GM12892 (cell line): Measurements from ENCODE around the gene CAPN12.

Experiments used
- POLR2A ChIP-seq: IDR thresholded peaks from 2 replicates; pipeline ENCODE4 v1.6.1; 2011; ENCODE audit warnings: low read depth, low read length, control low read depth
- POLR2AphosphoS5 ChIP-seq: IDR thresholded peaks from 2 replicates; pipeline ENCODE4 v1.6.1; 2011; ENCODE audit warnings: low read depth, low read length, control low read depth
- TAF1 ChIP-seq: IDR thresholded peaks from 2 replicates; pipeline ENCODE4 v1.6.1; 2011; ENCODE audit warnings: low read depth, mild to moderate bottlenecking, control low read depth, low read length, borderline replicate concordance

GRCh38 chr19:38744874-38745273 is 600 bp upstream of the CAPN12 start:
- TF ChIP-seq POLR2A (no peak), POLR2AphosphoS5 (no peak), TAF1 (no peak)
